Posterior vena cava (tissue), 2 donors: ENCODE measurements around the gene PEMT. TPM values are rescaled to one million over a fixed set of nuclear protein-coding genes. Genes with fewer than 3 reads are reported as not detected.

Experiments
- total RNA-seq, 2 donors: library from RNA; stranded (reverse); fragmentation: NEBNext Ultra II Directional; extraction: Animal tissue kit (Norgen Biotek cat#: 25700); gene quantifications; one replicate each; pipeline ENCODE4 v1.2.1, GENCODE V29; 2021
- donor health status: DM: yes; HTN: yes; CAD: no.
- donor health status: DM: yes; HTN: yes; CAD: no.

Gene PEMT
- total RNA-seq, 2 donors from 2014 or later, result 25.6 to 26.0 TPM

Other genes starting within 250 kb of the PEMT start
- gene MED9, start 114.7 kb downstream of the PEMT start, total RNA-seq, result 1 to 10 TPM; 7.0 to 8.8 TPM
- gene RASD1, start 95.3 kb downstream of the PEMT start, total RNA-seq, result 10 to 100 TPM in 1 of 2 donors, 1 to 10 TPM in 1; 7.4 to 40.3 TPM
- gene RAI1, start 89.8 kb upstream of the PEMT start, total RNA-seq, result 10 to 100 TPM; 25.6 to 36.5 TPM
- 10 to 100 TPM; 29.3 to 62.7 TPM for gene SREBF1, start 245.3 kb upstream of the PEMT start, total RNA-seq